NCI-H1417 (cell line): Measurements from ENCODE around the gene TBCCD1.
"Not testable (repeated sequence)": the region's sequence is repeated elsewhere in the genome, so short reads cannot be mapped to it uniquely, and the experiment has no call there.

Experiments used
- DNase-seq, 3 experiments: peaks; one replicate each; lab custom pipeline; 2025; lab: John Stamatoyannopoulos, UW

TBCCD1 gene

DNA sequence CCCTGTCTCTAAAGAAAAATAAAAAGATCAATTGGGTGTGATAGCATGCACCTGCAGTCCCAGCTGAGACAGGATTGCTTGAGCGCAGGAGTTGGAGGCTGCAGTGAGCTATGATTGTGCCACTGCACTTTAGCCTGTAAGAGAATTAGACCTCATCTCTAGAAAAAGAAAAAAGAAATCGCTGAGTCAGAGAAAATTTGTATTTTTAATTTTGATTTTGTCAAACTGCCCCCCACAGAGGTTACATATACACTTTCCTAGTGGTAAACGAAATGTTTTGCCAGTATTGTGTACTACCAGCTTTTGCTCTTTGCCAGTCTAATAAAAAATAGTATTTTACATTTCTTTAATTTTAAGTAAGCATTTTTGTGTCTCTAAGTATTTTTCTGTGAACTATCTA lies 17.6 kb downstream of the TBCCD1 start:
- no peak for DNase-seq

DNA sequence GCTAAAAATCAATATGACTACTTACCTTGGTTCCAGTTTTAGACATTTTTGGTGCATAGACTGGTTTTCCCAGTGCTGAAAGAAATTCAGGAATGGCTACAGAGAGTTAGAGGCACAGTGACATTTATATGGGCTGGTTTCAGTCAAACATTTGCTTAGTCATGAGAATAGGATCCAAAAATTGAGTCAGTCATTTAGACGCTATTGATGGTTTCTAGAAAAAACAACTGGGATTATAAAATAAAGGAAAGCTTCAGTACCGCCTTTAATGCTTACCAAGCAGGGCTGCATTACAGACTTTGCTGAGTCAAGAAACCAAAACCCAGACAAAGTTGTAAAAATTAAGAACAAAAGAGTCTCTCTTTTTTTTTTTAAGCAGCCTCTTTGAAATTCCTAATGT lies 22.9 kb downstream of the TBCCD1 start, which contains the start of gene CRYGS:
Gene CRYGS (minus strand): TSS at position 100 of the 400 bp plus-strand sequence. CDS start 54 bp downstream, at position 46.
- DNase-seq = no peak

DNA sequence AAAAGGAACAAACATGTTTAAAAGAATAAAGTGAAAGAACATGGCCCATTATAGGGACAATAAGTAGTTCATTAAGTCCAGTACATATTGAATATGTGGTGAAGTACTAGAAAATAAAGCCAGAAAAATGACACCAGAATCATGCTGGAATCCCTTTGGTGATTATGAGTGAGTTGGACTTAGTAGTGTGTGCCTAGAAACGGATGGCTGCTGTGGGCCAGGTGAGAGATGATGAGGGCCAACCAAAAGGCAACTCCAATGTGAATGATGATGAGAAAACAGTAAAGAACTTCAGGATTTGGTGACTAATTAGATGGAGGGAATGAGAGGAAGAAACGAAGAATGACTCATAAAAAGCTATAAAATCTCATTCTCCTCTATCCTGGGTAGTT lies 26.3 kb downstream of the TBCCD1 start:
- no peak for DNase-seq

DNA sequence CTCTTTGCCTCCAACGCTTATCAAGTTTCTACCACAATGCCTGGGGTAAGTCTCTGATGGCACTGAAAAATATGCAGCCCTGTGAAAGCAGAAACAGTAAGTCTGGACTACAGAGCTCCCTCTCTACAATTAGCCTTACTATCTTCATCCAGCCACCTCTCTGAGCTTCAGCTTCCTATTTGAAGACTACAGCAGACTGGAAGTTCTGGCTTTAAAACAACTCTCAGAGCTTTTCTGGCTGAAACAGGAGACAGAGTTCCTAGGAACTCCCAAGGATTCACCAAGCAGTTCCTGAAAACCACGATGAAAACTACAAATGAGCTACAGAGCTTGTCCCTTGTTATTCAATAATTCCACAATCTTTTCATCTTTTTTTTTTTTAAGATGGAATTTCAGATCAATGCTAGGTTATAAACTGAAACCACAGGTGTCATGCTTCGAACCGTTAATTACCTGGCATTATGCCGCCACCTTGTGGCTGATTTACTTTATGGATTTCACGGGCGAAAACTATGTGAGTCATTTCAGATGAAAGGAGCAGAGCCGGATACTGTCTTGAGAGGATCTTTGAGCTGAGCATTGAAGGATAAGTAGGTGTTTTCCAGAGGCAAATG lies 26.8 kb downstream of the TBCCD1 start:
- peak; percentile 65 to 90 (median 89) for DNase-seq

DNA sequence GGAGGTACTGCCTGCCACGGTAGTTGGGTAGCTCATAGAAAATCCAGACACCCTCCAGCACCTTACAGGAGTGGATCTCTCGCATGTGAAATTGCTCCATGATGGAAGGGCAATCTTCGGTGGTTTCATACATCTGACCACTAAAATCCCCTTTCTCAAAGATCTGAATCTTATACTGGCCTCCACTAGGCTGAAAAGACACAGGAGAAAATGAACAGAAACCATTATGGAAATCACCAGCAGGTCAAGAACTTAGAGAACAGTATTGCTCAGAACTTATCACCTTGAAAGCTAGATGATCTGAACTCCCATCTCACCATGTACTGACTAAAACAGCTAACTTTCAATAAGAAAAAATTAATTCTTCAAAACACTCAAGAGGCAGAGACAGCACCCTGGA lies 28.4 kb downstream of the TBCCD1 start:
- no peak for DNase-seq

DNA sequence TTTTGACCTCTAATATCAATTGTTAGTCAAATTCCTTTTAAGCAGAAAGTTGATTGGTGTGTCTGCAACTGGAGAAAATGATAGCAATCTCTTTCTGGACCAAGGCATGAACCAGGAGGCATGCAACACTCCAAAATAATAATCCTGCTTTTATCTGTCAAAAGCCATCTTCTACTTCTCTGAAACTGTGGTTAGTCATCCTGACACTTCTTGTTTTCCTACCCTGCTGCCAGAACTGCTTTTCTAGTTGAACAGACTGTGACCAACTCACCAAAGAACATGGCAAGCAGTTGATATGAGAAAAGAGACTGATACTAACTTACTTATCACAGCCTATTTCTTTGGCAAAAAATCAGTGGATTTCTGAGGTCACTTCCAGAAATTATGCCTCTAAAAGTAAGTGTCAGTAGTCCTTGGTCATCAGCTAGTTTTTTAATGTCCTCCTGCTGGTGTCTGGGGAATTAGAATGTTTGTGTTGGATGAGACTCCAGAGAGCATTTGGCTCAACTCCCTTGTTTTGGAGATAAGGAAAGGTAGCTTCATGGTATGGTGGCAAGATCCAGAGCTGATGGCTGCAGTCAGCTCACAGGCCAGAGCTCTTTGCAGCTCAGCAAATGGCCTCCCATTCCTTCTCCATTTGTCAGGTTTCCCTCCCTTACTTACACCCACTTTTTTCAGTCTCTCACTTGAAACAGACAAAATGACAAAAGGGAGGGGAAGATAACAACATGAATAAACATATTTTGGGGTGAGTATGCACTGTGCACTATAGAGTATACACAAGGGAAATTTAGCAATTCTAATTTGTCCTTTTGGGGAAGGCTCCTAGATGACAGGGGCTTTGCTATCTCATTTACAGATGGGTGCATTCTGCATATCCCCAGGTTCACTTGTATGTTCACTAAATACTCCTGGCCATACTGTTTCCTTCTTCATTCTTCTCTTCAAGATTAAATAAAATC lies 30.0 kb downstream of the TBCCD1 start:
- no peak for DNase-seq

DNA sequence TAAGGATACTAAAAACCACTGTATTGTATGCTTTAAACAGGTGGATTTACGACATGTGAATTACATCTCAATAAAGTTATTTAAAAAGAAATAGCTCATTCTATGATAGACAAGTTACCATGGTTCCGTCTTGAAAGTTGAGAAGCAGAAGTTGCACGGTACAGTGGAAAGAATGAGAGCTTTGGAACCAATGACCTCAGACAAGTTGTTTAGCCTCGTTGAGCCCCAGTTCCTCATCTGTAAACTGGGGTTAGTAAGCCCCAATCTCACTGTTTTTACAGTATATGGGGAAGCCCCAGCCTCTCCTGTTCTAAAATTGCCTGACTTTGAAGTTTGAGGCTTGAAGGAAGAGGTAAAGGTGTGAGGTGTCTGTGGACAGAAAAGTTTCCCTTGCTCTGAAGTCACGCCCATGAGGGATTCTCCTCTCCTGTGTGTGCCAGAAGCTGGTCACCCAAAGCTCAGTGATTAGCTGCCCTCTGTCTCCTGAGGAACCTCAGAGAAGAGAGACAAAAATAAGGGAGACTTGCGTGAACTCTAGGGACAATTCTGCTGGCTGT lies 32.9 kb downstream of the TBCCD1 start:
- DNase-seq = no peak

DNA sequence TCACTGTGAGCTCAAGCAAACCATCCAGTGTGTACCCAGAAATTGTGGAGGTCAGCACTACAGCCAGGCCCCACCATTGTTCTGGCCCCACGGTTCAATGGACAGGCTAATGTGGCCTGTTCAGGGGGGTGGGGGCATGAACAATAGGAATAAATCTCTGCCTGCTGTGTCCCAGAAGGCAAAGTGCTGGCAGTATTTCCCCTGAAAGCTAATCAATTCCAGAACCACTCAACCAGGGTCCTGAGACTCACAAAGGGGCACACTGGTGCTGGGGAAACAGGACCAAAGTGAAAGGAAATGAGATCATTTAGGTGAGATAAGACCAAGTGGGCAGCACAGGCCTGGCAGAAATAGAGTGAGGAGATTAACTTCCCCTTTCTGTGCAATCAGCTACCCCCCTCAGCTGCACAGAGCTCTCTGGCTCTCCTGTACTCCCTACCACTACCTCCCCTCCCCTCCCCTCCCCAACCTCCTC lies 34.5 kb downstream of the TBCCD1 start:
- DNase-seq = peak in 1 of 3 experiments; percentile 34

DNA sequence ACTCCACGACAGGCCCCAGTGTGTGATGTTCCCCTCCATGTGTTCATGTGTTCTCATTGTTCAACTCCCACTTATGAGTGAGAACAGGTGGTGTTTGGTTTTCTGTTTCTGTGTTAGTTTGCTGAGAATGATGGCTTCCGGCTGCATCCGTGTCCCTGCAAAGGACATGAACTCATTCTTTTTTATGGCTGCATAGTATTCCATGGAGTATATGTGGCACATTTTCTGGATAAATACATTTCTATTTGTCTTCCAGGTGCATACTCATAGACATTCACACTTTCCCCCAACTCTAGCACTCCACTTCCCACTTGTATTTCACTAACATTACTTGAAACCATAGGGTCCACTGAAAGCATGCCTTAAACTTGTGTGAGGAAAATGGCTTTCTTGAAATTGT lies 35.4 kb downstream of the TBCCD1 start:
- DNase-seq = not testable (repeated sequence)

DNA sequence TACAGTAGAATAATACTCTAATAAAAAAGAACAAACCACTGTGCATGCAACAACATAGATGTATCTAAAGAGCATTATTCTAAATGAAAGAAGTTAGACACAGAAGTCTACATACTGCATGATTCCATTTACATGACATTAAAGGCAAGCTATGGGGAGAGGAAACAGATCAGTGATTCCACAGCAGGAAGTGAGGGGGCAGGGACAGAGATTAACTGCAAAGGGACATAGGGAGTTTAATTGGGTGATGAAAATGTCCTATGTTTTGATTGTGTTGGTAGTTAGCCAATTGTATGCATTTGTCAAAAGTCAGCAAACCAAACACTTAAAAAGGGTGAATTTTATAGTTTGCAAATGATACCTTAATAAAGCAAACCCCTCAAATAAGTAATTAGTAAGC lies 36.7 kb downstream of the TBCCD1 start:
- no peak for DNase-seq

DNA sequence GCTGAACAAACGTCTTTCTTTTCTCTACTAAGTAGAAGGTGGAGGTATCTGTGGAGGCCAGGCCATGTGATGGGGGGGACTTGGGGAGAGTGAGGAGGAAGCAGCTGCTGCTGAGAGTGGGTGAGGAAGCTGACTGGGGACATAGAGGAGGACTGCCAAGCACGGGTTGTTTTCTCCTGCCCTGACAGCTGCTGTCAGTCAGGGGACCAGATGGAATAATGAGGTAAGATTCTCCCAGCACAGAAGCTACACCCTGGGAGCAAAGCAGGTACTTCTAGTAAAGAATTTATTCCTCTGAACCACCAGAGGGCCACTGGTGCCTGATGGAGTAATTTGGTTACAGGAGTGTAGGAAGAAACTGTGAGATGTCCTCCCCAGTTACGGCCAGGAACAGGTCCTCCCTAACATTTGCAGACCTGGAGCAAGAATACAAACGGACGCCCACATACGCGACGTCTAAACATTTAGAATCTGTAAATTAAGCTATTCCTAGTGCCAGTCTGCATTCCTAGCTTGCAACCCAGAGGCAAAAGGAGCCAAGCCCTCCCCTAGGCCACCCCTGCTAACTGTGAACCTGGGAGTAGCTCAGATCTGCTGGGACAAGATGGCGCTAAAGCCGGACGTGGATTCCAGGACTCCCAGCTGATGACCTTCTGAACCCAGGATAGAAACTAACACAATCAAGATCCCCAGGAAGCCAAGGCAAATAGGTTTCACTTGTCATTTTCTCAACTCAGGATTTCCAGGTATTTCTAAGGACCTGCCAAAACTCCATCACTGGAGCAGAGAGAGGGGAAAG lies 37.7 kb downstream of the TBCCD1 start:
- DNase-seq = no peak

DNA sequence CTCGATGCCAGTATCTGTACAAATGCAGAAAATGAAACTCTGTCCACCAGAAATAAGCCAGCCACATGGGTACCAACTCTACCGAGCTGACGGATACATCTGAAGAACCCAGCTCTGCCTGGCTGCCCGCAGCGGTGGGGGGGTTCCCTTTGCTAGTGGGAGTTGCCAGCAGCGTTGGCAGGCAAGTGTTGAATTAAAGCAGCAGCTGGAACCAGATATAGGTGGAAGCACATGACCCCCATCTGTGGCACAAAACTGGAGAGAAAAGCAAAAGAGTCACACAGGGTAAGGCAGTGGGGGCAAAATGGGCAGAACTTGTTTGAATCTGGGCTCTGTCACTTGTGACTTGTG lies 40.9 kb downstream of the TBCCD1 start:
- no peak for DNase-seq

DNA sequence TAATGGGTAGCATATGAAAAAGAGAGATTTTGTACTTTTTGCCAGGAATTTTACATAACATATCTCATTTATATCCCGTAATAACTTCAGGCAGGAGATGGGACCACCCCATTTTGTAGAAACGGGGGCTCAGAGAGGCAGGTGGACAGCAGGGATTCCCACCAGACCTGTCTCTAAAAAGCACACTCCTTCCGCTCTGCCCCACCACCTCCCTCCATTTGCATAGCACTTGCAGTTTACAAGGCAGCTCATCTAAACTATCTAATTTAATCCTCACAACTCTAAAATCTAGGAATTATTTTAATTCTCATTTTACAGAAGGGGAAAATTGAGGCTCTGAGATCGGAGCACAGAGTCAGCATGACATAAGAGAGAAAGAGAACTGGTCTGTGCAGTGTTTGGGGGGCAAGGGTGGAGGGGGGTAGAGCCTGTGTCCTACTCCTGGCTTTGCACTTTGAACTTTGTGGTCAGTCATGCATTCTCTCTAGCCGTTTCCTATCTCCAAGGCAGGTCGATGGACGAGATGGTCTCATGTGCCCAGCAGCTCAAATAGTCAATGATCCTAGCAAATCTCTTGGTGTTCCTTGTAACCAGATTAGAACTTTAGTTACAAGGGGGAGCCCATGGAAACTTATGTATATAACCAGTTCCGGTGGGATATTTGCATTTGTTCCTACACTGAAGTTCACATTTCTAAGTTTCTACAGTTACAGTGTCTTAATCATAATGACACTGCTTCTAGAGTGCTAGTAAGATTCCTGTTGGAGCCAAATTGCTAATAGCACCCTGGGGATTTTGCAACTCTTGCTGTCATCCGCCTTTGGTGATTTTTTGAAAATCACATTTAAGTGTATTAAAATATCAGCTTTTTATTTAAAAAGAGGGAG lies 41.5 kb downstream of the TBCCD1 start:
- DNase-seq = no peak

DNA sequence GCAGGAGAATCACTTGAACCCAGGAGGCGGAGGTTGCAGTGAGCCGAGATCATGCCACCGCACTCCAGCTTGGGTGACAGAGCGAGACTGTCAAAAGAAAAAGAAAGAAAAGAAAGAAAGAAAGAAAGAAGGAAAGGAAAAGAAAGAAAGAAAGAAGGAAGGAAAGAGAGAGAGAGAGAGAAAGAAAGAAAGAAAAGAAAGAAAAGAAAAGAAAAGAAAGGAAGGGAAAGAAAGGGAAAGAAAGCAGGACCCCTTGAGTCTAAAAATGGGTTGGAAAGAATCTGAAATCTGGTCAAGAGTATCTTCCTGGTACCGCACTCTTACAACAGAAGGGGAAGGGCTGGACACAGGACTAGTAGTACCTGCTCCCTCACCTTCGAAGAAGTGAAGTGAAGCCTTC lies 42.5 kb downstream of the TBCCD1 start:
- no peak for DNase-seq

DNA sequence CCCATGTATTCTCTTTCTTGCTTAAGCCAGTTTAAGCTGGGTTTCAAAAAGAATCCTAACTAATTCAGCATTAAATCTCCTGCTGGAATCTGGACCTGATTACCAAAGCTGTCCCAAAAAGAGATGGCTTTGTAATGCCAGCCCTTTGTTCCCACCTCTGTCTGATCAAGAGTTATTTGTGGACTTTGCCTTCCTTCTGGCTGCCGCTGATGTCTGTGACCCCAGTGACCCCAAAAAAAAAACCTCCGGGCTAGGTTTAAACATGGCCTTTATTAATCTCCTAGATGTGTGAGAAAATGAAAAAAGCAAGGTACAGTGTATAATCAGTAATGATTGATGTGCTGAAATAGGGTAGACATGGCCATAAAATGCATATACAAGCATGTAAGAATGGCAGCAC lies 43.7 kb downstream of the TBCCD1 start:
- DNase-seq = no peak

DNA sequence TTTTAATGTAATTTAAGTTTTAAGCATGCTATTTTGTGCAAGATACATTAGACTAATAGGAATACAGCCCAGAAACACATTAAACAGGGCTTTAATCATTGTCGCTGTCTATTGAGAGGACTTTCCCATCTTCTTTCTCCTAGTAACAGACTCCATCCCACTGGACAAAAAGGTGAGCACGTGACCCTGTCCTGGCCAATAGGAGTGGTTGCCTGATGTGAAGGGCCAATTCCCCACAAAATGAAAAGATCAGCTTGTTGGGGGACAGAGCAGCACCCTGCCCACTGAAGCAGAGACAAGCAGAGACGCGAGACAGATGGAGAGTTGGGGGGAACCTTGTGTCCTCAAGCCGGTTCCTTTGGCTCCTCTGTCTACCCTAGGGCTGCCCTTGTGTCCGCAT lies 44.1 kb downstream of the TBCCD1 start:
- no peak for DNase-seq

DNA sequence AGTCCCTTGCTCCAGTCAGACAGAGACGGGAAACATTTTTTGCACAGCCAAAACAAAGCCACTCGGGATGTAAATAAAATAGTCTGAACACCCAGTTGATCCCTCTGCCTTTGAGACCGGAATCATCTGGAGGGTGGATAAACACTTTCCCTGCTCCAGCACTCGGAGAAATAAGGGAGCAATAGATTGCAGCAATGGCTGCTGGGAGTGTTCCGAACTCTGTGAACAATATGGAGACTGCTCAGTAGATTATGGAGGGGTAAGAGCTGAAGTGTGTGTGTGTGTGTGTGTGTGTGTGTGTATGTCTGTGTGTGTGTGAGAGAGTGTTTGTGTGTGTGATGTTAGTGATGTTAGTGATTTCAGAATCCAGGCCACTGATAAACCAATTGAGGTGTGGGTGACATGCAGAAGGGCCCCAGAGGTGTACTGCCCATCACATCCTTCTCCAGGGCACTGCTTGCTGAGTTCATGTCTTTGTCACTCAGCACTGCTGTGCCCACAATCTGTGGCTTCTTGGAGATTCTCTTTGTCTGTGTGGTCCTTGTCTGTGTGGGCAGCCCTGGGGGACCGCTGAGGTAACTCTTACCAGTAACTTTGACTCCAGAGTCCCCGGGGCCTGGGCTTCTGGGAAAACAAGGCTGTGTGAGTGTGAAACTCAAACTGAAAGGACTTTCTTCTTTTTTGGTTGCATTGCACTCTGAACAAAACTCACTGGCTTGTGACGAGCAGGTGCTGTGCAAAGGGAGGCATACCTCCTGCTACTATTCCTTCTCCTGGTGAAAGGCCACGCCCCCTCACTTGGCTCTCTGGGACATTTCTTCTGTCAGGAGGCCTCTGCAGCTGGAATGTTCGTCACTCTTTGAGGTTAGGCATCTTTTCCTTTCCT lies 45.9 kb downstream of the TBCCD1 start:
- no peak for DNase-seq

DNA sequence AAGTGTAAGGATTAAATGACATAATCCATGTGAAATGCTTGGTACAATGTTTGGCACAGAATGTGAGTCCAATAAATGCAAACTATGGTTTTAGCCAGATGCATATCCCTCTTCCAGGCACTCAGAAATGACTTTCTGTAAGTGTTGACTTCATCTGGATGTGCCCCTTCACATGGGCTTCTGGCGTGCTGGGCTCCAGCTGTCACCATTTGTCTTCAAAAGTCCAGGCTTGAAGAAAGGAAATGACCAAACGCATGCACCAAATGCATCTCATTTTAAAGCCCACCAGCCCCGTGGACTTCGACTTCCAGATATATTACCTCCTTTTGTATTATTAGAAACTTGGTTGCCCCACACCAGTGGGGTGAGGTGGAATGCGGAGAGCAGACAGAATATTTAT lies 46.7 kb downstream of the TBCCD1 start:
- DNase-seq = no peak

DNA sequence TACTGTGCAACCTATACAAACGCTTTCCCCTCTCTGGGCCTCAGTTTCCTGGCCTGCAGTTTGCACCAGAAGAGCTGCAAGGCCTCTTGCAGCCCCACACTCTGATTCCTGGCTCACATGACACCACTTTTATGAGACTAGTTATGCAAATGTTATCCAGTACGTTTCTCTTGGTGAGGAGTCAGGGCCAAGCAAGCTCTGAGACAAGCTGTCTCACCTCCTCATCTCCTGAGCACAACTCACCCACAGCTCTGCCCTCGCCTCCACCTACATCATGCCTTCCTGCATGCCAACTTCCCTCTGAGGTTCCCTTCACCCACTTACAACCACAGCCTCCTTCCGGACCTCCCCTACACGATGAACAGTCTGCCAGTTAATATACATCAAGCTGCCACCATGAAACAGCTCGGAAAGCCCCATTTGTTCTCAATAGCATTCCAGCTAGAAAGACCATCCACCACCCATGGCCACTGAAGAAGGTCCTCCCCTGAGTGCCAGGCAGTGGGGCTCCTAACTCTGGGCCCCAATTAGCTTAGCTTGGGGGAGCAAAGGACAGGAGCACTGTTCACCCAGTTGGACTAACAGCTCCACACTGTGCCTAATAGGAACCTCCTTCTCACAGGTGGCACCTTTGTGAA lies 48.0 kb downstream of the TBCCD1 start:
- no peak for DNase-seq

DNA sequence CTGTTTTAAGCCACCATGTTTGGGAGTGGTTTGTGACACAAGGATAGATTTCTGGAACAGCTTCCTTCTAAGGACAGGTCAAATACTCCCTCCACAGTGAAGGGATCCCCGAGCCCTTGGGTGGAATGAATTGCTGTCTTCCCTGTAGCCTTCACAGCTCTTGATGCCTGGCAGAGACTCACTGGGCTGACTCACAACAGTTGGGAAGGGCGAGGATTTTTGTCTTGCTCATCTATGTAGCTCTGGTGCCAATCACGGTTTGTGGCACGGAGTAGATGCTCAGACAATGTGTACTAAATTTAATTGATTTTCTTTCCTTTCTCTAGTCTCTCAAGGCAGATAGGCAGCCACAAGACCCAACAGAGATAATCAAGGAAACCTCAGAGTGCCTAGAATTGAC lies 49.9 kb downstream of the TBCCD1 start:
- DNase-seq = no peak
